Measurements from ENCODE around the gene PRRX2. TPM values are rescaled to one million over a fixed set of nuclear protein-coding genes. Genes with fewer than 3 reads are reported as not detected.

Gene PRRX2
- total RNA-seq, 1 experiment from 2014 or later = not detected

- Mint-ChIP-seq H3K4me3 (ENCODE audit: low read depth, unreplicated experiment) (no peak overlapping the region), H3K27me3 (ENCODE audit: unreplicated experiment) (no peaks in the 10 kb centered on the region), H3K9me3 (ENCODE audit: low read depth, unreplicated experiment) (no peaks in the 10 kb centered on the region), H3K4me1 (ENCODE audit: low read depth, unreplicated experiment) (peaks cover 29% of the 10 kb centered on the region), H3K27ac (ENCODE audit: unreplicated experiment) (no peak overlapping the region), H3K36me3 (ENCODE audit: insufficient read depth, unreplicated experiment) (peaks cover 38% of the 10 kb centered on the region)
- CTCF ChIA-PET = interaction anchor here (0.6 to 2.2 kb wide), 3 partner anchors 129 to 491 kb away, joined by 3 to 22 read pairs (median 5); no protein-coding TSS in a partner anchor
- DNase-seq = no peak
- no peak for TF ChIP-seq CTCF (IDR thresholded peaks at IDR 0.05; ENCODE audit: unreplicated experiment)
- intact Hi-C loops (cut with micrococcal nuclease; ENCODE audit: unreplicated experiment) = no loop called here
- BruUV-seq (replicated peaks) = no TSS peak
Measured at GRCh38 chr9:129623331-129623730, 42.1 kb upstream of the PRRX2 start.

- H3K9me3 Mint-ChIP-seq (ENCODE audit: low read depth, unreplicated experiment) = no peaks in the 10 kb centered on the region
- no peaks in the 10 kb centered on the region for H3K27me3 Mint-ChIP-seq (ENCODE audit: unreplicated experiment)
- intact Hi-C loops (cut with micrococcal nuclease; ENCODE audit: unreplicated experiment) = loop anchor here (1.0 kb wide), 1 partner anchor 485 kb away; no protein-coding TSS in a partner anchor
- no TSS peak for BruUV-seq (replicated peaks)
- no peak overlapping the region for H3K27ac Mint-ChIP-seq (ENCODE audit: unreplicated experiment)
- peaks cover 38% of the 10 kb centered on the region for H3K36me3 Mint-ChIP-seq (ENCODE audit: insufficient read depth, unreplicated experiment)
- peak; percentile 61 for TF ChIP-seq CTCF (IDR thresholded peaks at IDR 0.05; ENCODE audit: unreplicated experiment)
- H3K4me3 Mint-ChIP-seq (ENCODE audit: low read depth, unreplicated experiment) = no peak overlapping the region
- peak; percentile 73 for DNase-seq
- peaks cover 29% of the 10 kb centered on the region for H3K4me1 Mint-ChIP-seq (ENCODE audit: low read depth, unreplicated experiment)
- CTCF ChIA-PET = interaction anchor here (0.6 to 2.2 kb wide), 9 partner anchors 128 to 513 kb away, joined by 3 to 22 read pairs (median 4); partner anchors contain the start of gene PTPA
Measured at GRCh38 chr9:129624168-129624759, 41.2 kb upstream of the PRRX2 start.

GRCh38 chr9:129624947-129625346 is 40.5 kb upstream of the PRRX2 start:
- no peak for TF ChIP-seq CTCF (IDR thresholded peaks at IDR 0.05; ENCODE audit: unreplicated experiment)
- Mint-ChIP-seq H3K36me3 (ENCODE audit: insufficient read depth, unreplicated experiment) (peaks cover 38% of the 10 kb centered on the region), H3K4me1 (ENCODE audit: low read depth, unreplicated experiment) (peaks cover 29% of the 10 kb centered on the region), H3K27me3 (ENCODE audit: unreplicated experiment) (no peaks in the 10 kb centered on the region), H3K9me3 (ENCODE audit: low read depth, unreplicated experiment) (no peaks in the 10 kb centered on the region), H3K4me3 (ENCODE audit: low read depth, unreplicated experiment) (no peak overlapping the region), H3K27ac (ENCODE audit: unreplicated experiment) (no peak overlapping the region)
- CTCF ChIA-PET = interaction anchor here (0.7 to 2.2 kb wide), 5 partner anchors 442 to 513 kb away, joined by 3 to 22 read pairs (median 4); partner anchors contain the start of gene PTPA
- intact Hi-C loops (cut with micrococcal nuclease; ENCODE audit: unreplicated experiment) = loop anchor here (1.0 kb wide), 1 partner anchor 486 kb away; no protein-coding TSS in a partner anchor
- no peak for DNase-seq
- BruUV-seq (replicated peaks) = no TSS peak

- H3K27me3 Mint-ChIP-seq (ENCODE audit: unreplicated experiment) = no peaks in the 10 kb centered on the region
- H3K4me1 Mint-ChIP-seq (ENCODE audit: low read depth, unreplicated experiment) = peaks cover 34% of the 10 kb centered on the region
- peak within 1 kb of the TSS; percentile 56 for H3K27ac Mint-ChIP-seq (ENCODE audit: unreplicated experiment)
- CTCF ChIA-PET = interaction anchor here (0.7 to 1.2 kb wide), 7 partner anchors 14 to 699 kb away, joined by 3 to 5 read pairs (median 4); no protein-coding TSS in a partner anchor
- peak within 1 kb of the TSS; percentile 82 for H3K4me3 Mint-ChIP-seq (ENCODE audit: low read depth, unreplicated experiment)
- no peak for TF ChIP-seq CTCF (IDR thresholded peaks at IDR 0.05; ENCODE audit: unreplicated experiment)
- intact Hi-C loops (cut with micrococcal nuclease; ENCODE audit: unreplicated experiment) = no loop called here
- no peaks in the 10 kb centered on the region for H3K9me3 Mint-ChIP-seq (ENCODE audit: low read depth, unreplicated experiment)
- peaks cover 38% of the 10 kb centered on the region for H3K36me3 Mint-ChIP-seq (ENCODE audit: insufficient read depth, unreplicated experiment)
- peak; percentile 78 for DNase-seq
- no TSS peak for BruUV-seq (replicated peaks)
Measured at GRCh38 chr9:129626079-129626624, 39.3 kb upstream of the PRRX2 start, which contains the start of gene NTMT1. Gene NTMT1 (plus strand): TSS chr9:129626163. CDS start chr9:129632704, 6,541 bp downstream.
